OCI-LY1 (cell line): ENCODE results near the gene LRRK2.

ENCODE experiments used
- CTCF ChIP-seq: fragments of 200-600 bp; sonication (generic), shearing (Covaris generic); IDR thresholded peaks from 2 replicates; pipeline ENCODE4 v1.5.1; 2017; ENCODE audit warnings: mild to moderate bottlenecking, antibody characterized with exemption, low read length, moderate library complexity, mixed read lengths
- EZH2 ChIP-seq: fragments of 200-600 bp; sonication (generic), shearing (Covaris generic); IDR thresholded peaks from 2 replicates; pipeline ENCODE4 v1.8.0; 2017; ENCODE audit warnings: borderline replicate concordance, mixed run types, mild to moderate bottlenecking, antibody characterized with exemption, low read length, moderate library complexity, mixed read lengths

DNA sequence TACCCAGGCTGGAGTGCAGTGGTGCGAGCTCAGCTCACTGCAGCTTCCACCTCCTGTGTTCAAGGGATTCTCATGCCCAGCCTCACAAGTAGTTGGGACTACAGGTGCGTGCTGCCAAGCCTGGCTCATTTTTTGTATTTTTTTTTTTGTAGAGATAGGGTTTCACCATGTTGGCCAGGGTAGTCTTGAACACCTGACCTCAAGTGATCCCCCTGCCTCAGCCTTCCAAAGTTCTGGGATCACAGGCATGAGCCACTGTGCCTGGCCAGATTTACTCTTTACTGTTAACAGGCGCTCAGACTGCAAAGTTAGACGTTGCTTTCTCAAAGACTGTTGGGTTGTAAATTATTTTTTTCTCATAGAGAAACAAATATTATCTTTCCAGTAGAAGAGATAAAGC lies 46.1 kb upstream of the LRRK2 start:
- TF ChIP-seq CTCF (no peak), EZH2 (no peak)
